ENCODE results near the gene GPR15LG.

GPR15LG gene

GRCh38 chr10:84200537-84201243, 27.1 kb downstream of the GPR15LG start:
- no peak overlapping the region for H3K27ac ChIP-seq (ENCODE audit: insufficient read depth, low read length, poor library complexity, severe bottlenecking)
- H3K27me3 ChIP-seq (replicated peaks; ENCODE audit: control insufficient read depth, insufficient read depth, low read length, poor library complexity, severe bottlenecking), result no peaks in the 10 kb centered on the region
- DNase-seq, result no peak
- H3K9me3 ChIP-seq (ENCODE audit: control insufficient read depth, low read length), result no peaks in the 10 kb centered on the region
- no peaks in the 10 kb centered on the region for H3K4me1 ChIP-seq (ENCODE audit: control insufficient read depth, insufficient read depth, low read length, poor library complexity, severe bottlenecking)
- no peak overlapping the region for H3K4me3 ChIP-seq (ENCODE audit: insufficient read depth, low read depth, low read length, poor library complexity, severe bottlenecking)
- H3K36me3 ChIP-seq (ENCODE audit: control insufficient read depth, insufficient read depth, low read length), result no peaks in the 10 kb centered on the region

DNA sequence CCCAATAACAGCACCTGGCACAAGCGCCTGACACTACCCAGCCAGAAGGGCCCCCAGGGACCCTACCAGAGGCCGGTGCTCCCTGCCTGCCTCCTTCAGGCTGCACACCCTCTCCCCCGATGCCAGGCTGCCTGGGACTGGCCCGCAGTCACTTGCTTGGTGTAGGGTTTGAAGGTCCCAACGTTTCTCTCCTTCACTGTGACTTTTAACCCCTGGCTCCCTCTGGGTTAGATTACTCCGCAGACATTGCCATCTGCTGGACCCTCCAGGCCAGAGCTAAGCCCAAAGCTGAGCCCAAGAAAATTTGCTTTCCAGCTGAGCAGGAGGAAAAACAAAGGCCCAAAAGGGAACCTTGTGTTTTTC, 27.6 kb downstream of the GPR15LG start:
- Histone ChIP-seq H3K4me1 (ENCODE audit: control insufficient read depth, insufficient read depth, low read length, poor library complexity, severe bottlenecking) (no peaks in the 10 kb centered on the region), H3K9me3 (ENCODE audit: control insufficient read depth, low read length) (no peaks in the 10 kb centered on the region), H3K27me3 (replicated peaks; ENCODE audit: control insufficient read depth, insufficient read depth, low read length, poor library complexity, severe bottlenecking) (no peaks in the 10 kb centered on the region), H3K27ac (ENCODE audit: insufficient read depth, low read length, poor library complexity, severe bottlenecking) (no peak overlapping the region), H3K36me3 (ENCODE audit: control insufficient read depth, insufficient read depth, low read length) (no peaks in the 10 kb centered on the region), H3K4me3 (ENCODE audit: insufficient read depth, low read depth, low read length, poor library complexity, severe bottlenecking) (no peak overlapping the region)
- no peak for DNase-seq

DNA sequence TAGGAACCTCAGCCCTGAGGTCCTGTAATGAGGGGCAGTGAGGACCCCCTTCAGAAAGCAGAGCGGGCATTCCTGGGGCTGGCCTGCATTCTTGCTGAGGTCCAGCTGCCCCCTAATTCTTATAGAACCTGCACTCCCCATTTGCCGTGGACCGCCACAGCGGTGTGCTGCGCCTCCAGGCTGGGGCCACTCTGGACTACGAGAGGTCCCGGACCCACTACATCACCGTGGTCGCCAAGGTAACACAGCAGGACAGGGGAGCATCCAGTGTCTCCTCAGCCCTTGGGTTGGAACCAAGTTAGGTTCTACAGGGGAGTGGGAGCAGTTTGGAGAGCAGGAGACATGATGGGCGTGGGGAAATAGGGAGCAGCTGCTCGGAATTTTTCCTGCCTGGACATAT, 28.1 kb downstream of the GPR15LG start:
- Histone ChIP-seq H3K27ac (ENCODE audit: insufficient read depth, low read length, poor library complexity, severe bottlenecking) (no peak overlapping the region), H3K27me3 (replicated peaks; ENCODE audit: control insufficient read depth, insufficient read depth, low read length, poor library complexity, severe bottlenecking) (no peaks in the 10 kb centered on the region), H3K9me3 (ENCODE audit: control insufficient read depth, low read length) (no peaks in the 10 kb centered on the region), H3K4me3 (ENCODE audit: insufficient read depth, low read depth, low read length, poor library complexity, severe bottlenecking) (no peak overlapping the region), H3K36me3 (ENCODE audit: control insufficient read depth, insufficient read depth, low read length) (no peaks in the 10 kb centered on the region), H3K4me1 (ENCODE audit: control insufficient read depth, insufficient read depth, low read length, poor library complexity, severe bottlenecking) (no peaks in the 10 kb centered on the region)
- no peak for DNase-seq

DNA sequence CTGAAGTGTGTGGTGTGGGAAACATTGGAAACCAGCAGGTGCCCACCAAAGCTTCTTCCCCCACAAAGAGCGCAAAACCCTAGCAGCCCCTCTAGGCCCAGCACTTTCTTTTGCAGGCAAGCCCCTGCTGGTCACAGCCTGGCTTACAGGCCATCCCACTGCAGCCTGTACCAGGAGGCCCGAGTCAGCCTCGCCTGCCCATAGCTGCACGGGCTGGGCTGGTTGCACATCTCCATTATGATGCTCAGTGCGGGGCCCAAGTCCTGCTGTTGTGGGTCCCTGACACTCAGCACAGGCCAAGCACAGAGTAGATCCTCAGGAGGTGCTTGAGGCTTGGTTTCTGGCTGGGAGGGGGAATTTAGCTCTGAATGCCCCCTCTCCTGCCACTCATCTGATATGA, 28.7 kb downstream of the GPR15LG start:
- no peak for DNase-seq
- Histone ChIP-seq H3K27ac (ENCODE audit: insufficient read depth, low read length, poor library complexity, severe bottlenecking) (no peak overlapping the region), H3K36me3 (ENCODE audit: control insufficient read depth, insufficient read depth, low read length) (no peaks in the 10 kb centered on the region)

DNA sequence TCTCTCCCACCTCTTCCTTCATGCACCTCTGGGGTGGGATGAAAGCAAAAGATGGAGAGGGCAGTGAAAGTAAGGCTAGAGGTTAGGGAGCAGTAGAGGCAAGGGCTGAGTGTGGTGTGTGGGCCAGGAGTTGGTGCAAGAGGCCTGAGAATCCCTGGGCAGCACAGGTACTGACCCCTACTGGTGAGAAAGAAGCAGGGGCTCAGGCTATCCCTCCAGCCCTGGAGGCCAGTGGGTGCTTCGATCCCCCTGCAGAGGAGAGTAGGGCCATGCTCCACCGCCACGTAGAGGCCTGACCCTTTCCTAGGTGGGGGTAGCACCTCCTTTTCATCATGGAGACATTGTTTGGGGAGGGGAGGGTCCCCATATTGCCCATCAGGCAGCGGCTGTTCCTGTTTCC, 30.5 kb downstream of the GPR15LG start:
- Histone ChIP-seq H3K36me3 (ENCODE audit: control insufficient read depth, insufficient read depth, low read length) (no peaks in the 10 kb centered on the region), H3K4me1 (ENCODE audit: control insufficient read depth, insufficient read depth, low read length, poor library complexity, severe bottlenecking) (no peaks in the 10 kb centered on the region), H3K4me3 (ENCODE audit: insufficient read depth, low read depth, low read length, poor library complexity, severe bottlenecking) (no peak overlapping the region), H3K9me3 (ENCODE audit: control insufficient read depth, low read length) (no peaks in the 10 kb centered on the region), H3K27ac (ENCODE audit: insufficient read depth, low read length, poor library complexity, severe bottlenecking) (no peak overlapping the region), H3K27me3 (replicated peaks; ENCODE audit: control insufficient read depth, insufficient read depth, low read length, poor library complexity, severe bottlenecking) (no peaks in the 10 kb centered on the region)
- no peak for DNase-seq

More for the DNA sequence above, 28.7 kb downstream of the GPR15LG start:
- no peaks in the 10 kb centered on the region for H3K9me3 ChIP-seq (ENCODE audit: control insufficient read depth, low read length)
- H3K4me1 ChIP-seq (ENCODE audit: control insufficient read depth, insufficient read depth, low read length, poor library complexity, severe bottlenecking), result no peaks in the 10 kb centered on the region
- H3K4me3 ChIP-seq (ENCODE audit: insufficient read depth, low read depth, low read length, poor library complexity, severe bottlenecking), result no peak overlapping the region
- H3K27me3 ChIP-seq (replicated peaks; ENCODE audit: control insufficient read depth, insufficient read depth, low read length, poor library complexity, severe bottlenecking), result no peaks in the 10 kb centered on the region

- no peaks in the 10 kb centered on the region for H3K36me3 ChIP-seq (ENCODE audit: control insufficient read depth, insufficient read depth, low read length)
- no peak for DNase-seq
- no peaks in the 10 kb centered on the region for H3K9me3 ChIP-seq (ENCODE audit: control insufficient read depth, low read length)
- no peaks in the 10 kb centered on the region for H3K4me1 ChIP-seq (ENCODE audit: control insufficient read depth, insufficient read depth, low read length, poor library complexity, severe bottlenecking)
- no peak overlapping the region for H3K4me3 ChIP-seq (ENCODE audit: insufficient read depth, low read depth, low read length, poor library complexity, severe bottlenecking)
- H3K27me3 ChIP-seq (replicated peaks; ENCODE audit: control insufficient read depth, insufficient read depth, low read length, poor library complexity, severe bottlenecking), result no peaks in the 10 kb centered on the region
- H3K27ac ChIP-seq (ENCODE audit: insufficient read depth, low read length, poor library complexity, severe bottlenecking), result no peak overlapping the region
These were observed 31.0 kb downstream of the GPR15LG start for GRCh38 chr10:84204610-84205009.

GRCh38 chr10:84205049-84205852, 31.6 kb downstream of the GPR15LG start:
- H3K27ac ChIP-seq (ENCODE audit: insufficient read depth, low read length, poor library complexity, severe bottlenecking), result no peak overlapping the region
- H3K4me3 ChIP-seq (ENCODE audit: insufficient read depth, low read depth, low read length, poor library complexity, severe bottlenecking), result no peak overlapping the region
- no peaks in the 10 kb centered on the region for H3K4me1 ChIP-seq (ENCODE audit: control insufficient read depth, insufficient read depth, low read length, poor library complexity, severe bottlenecking)
- no peaks in the 10 kb centered on the region for H3K36me3 ChIP-seq (ENCODE audit: control insufficient read depth, insufficient read depth, low read length)
- no peaks in the 10 kb centered on the region for H3K9me3 ChIP-seq (ENCODE audit: control insufficient read depth, low read length)
- peak; percentile 19 to 32 (median 32) for DNase-seq
- H3K27me3 ChIP-seq (replicated peaks; ENCODE audit: control insufficient read depth, insufficient read depth, low read length, poor library complexity, severe bottlenecking), result no peaks in the 10 kb centered on the region

DNA sequence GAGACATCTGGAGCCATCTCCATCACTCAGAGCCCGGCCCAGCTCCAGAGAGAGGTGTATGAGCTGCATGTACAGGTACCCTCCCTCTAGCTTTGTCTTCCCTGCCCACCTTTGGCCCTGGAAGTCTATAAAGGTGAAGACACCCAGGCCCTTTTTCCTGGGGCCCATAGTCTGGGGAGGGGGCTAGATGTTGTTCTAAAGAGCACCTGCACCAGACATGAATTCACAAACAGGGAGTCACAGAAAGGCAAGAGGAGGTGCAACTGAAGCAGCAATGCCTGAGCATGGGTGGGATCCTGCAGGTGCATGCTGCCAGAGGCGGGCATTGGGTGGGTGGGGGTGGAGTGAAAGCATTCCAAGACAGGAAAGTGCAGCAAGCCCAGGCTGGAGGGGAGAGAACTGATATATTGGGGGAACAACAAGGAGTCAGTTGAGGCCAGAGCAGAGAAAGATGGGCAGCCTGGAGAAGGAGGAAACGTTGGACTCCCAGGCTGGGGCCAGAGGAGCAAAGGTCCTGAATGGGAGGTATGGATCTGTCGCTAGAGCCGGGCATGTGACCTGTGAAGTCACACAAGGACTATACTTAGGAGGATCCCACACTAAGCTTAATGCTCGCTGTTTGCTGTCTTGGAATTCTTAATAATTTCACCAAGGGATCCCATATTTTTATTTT, 32.4 kb downstream of the GPR15LG start:
- Histone ChIP-seq H3K27me3 (replicated peaks; ENCODE audit: control insufficient read depth, insufficient read depth, low read length, poor library complexity, severe bottlenecking) (no peaks in the 10 kb centered on the region), H3K4me3 (ENCODE audit: insufficient read depth, low read depth, low read length, poor library complexity, severe bottlenecking) (no peak overlapping the region), H3K9me3 (ENCODE audit: control insufficient read depth, low read length) (no peaks in the 10 kb centered on the region), H3K27ac (ENCODE audit: insufficient read depth, low read length, poor library complexity, severe bottlenecking) (no peak overlapping the region), H3K36me3 (ENCODE audit: control insufficient read depth, insufficient read depth, low read length) (no peaks in the 10 kb centered on the region), H3K4me1 (ENCODE audit: control insufficient read depth, insufficient read depth, low read length, poor library complexity, severe bottlenecking) (no peaks in the 10 kb centered on the region)
- DNase-seq, result no peak

DNA sequence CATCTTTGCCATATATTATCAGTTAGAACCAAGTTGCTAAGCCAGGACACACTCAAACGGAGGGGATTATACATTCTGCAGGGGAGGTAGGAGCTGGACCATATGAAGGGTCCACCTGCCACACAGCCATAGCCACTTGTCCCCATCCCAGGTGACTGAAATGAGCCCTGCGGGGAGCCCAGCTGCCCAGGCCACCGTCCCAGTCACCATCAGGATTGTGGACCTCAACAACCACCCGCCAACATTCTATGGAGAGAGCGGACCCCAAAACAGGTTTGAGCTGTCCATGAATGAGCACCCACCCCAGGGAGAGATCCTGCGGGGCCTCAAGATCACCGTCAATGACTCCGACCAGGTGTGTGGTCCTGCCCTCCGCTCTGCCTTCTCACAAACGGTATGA, 34.4 kb downstream of the GPR15LG start:
- no peaks in the 10 kb centered on the region for H3K36me3 ChIP-seq (ENCODE audit: control insufficient read depth, insufficient read depth, low read length)
- H3K4me3 ChIP-seq (ENCODE audit: insufficient read depth, low read depth, low read length, poor library complexity, severe bottlenecking), result no peak overlapping the region
- DNase-seq, result no peak
- no peak overlapping the region for H3K27ac ChIP-seq (ENCODE audit: insufficient read depth, low read length, poor library complexity, severe bottlenecking)
- no peaks in the 10 kb centered on the region for H3K27me3 ChIP-seq (replicated peaks; ENCODE audit: control insufficient read depth, insufficient read depth, low read length, poor library complexity, severe bottlenecking)
- H3K9me3 ChIP-seq (ENCODE audit: control insufficient read depth, low read length), result no peaks in the 10 kb centered on the region
- no peaks in the 10 kb centered on the region for H3K4me1 ChIP-seq (ENCODE audit: control insufficient read depth, insufficient read depth, low read length, poor library complexity, severe bottlenecking)

DNA sequence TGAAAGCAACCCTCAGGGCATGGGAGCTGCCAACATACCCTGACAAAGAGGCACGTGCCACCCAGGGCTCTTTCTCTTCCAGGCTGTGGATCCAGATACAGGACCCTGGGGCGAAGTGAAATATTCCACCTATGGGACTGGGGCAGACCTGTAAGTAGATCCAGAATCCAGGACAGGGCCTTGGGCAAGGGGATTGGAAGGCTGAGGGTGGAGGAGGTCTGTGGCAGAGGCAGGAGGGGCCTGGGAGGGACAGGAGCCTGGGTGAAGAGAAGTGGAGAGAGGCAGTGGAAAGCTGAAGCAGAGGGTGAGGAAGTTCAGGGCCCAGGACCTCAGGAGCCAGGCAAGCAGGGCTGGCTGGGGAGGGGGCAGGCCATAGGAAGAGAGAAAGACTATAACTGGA, 38.0 kb downstream of the GPR15LG start:
- no peaks in the 10 kb centered on the region for H3K9me3 ChIP-seq (ENCODE audit: control insufficient read depth, low read length)
- H3K27ac ChIP-seq (ENCODE audit: insufficient read depth, low read length, poor library complexity, severe bottlenecking), result no peak overlapping the region
- no peaks in the 10 kb centered on the region for H3K27me3 ChIP-seq (replicated peaks; ENCODE audit: control insufficient read depth, insufficient read depth, low read length, poor library complexity, severe bottlenecking)
- H3K4me1 ChIP-seq (ENCODE audit: control insufficient read depth, insufficient read depth, low read length, poor library complexity, severe bottlenecking), result no peaks in the 10 kb centered on the region
- no peak overlapping the region for H3K4me3 ChIP-seq (ENCODE audit: insufficient read depth, low read depth, low read length, poor library complexity, severe bottlenecking)
- DNase-seq, result no peak
- H3K36me3 ChIP-seq (ENCODE audit: control insufficient read depth, insufficient read depth, low read length), result no peaks in the 10 kb centered on the region

Measured in effector memory CD4-positive, alpha-beta T cell (primary cell).